HEK293 (cell line): ENCODE results near the gene KCNIP4.

Experiments used
- CTCF ChIA-PET: fragments of 350-600 bp; formaldehyde crosslinking; extraction: SDS; loops from one replicate; lab custom pipeline; 2021; ENCODE audit warnings: antibody characterized with exemption; lab: Yijun Ruan, JAX
- POLR2A ChIA-PET: fragments of 300-600 bp; formaldehyde crosslinking; extraction: SDS; loops from one replicate; lab custom pipeline; 2020; ENCODE audit warnings: antibody characterized with exemption, inconsistent platforms; lab: Yijun Ruan, JAX
- H3K27ac ChIP-seq: fragments of 200-500 bp; sonication (Bioruptor generic); 2 replicates; pipeline ENCODE4 v1.5.1; 2014; ENCODE audit warnings: low read depth, low read length, control low read depth, inconsistent platforms; ENCODE audit errors: extremely low read depth
- H3K36me3 ChIP-seq, 2 experiments: fragments of 200-500 bp in 1 of 2; sonication (Bioruptor generic) in 1 of 2; 1 replicate in 1 of 2; 2 replicates in 1 of 2; pipeline ENCODE4 v1.5.1; 2014 to 2017; ENCODE audit warnings: inconsistent platforms in 2 of 2, low read length in 2 of 2; ENCODE audit not compliant: control insufficient read depth in 2 of 2, insufficient read depth in 1 of 2
- H3K4me1 ChIP-seq: fragments of 200-500 bp; sonication (Bioruptor generic); 2 replicates; pipeline ENCODE4 v1.5.1; 2014; ENCODE audit warnings: mild to moderate bottlenecking, low read length, inconsistent platforms; ENCODE audit not compliant: control insufficient read depth, insufficient read depth
- H3K4me3 ChIP-seq: 2 replicates; pipeline ENCODE4 v1.5.1; 2011; ENCODE audit warnings: low read depth, mild to moderate bottlenecking, control low read depth, low read length, moderate library complexity
- H3K9me3 ChIP-seq: fragments of 200-500 bp; sonication (Bioruptor generic); 2 replicates; pipeline ENCODE4 v1.5.1; 2014; ENCODE audit warnings: low read depth, low read length, inconsistent platforms; ENCODE audit not compliant: control insufficient read depth, insufficient read depth
- BCL11A ChIP-seq: fragments of 450-650 bp; formaldehyde crosslinking; IDR thresholded peaks from 2 replicates; pipeline ENCODE4 v1.5.1; 2016; ENCODE audit warnings: low read depth, missing biosample characterization, missing genetic modification characterization
- IKZF3 ChIP-seq: fragments of 450-650 bp; IDR thresholded peaks from 2 replicates; pipeline ENCODE4 v1.5.0; 2018; ENCODE audit warnings: missing biosample characterization, mild to moderate bottlenecking, missing genetic modification characterization, moderate library complexity
- KLF10 ChIP-seq: fragments of 450-650 bp; IDR thresholded peaks from 2 replicates; pipeline ENCODE4 v1.5.1; 2018; ENCODE audit warnings: missing biosample characterization, mild to moderate bottlenecking, missing genetic modification characterization
- MYNN ChIP-seq: fragments of 450-650 bp; formaldehyde crosslinking; IDR thresholded peaks from 2 replicates; pipeline ENCODE4 v1.5.1; 2016; ENCODE audit warnings: missing biosample characterization, missing genetic modification characterization, borderline replicate concordance
- ZBTB49 ChIP-seq: fragments of 450-650 bp; formaldehyde crosslinking; IDR thresholded peaks from 2 replicates; pipeline ENCODE4 v1.5.1; 2016; ENCODE audit warnings: missing biosample characterization, missing genetic modification characterization, low read depth
- ZEB2 ChIP-seq: fragments of 450-650 bp; formaldehyde crosslinking; IDR thresholded peaks from 2 replicates; pipeline ENCODE4 v1.5.1; 2016; ENCODE audit warnings: missing biosample characterization, missing genetic modification characterization
- ZIC2 ChIP-seq: fragments of 450-650 bp; formaldehyde crosslinking; IDR thresholded peaks from 2 replicates; pipeline ENCODE4 v1.5.1; 2016; ENCODE audit warnings: missing biosample characterization, missing genetic modification characterization
- ZNF146 ChIP-seq: fragments of 450-650 bp; formaldehyde crosslinking; IDR thresholded peaks from 2 replicates; pipeline ENCODE4 v1.5.1; 2016; ENCODE audit warnings: missing biosample characterization, missing genetic modification characterization
- ZNF169 ChIP-seq: fragments of 450-650 bp; formaldehyde crosslinking; IDR thresholded peaks from 2 replicates; pipeline ENCODE4 v1.5.1; 2016; ENCODE audit warnings: missing biosample characterization, missing genetic modification characterization
- ZNF223 ChIP-seq: fragments of 450-650 bp; formaldehyde crosslinking; IDR thresholded peaks from 2 replicates; pipeline ENCODE4 v1.5.1; 2016; ENCODE audit warnings: missing biosample characterization, missing genetic modification characterization
- ZNF24 ChIP-seq: fragments of 450-650 bp; formaldehyde crosslinking; IDR thresholded peaks from 2 replicates; pipeline ENCODE4 v1.5.1; 2016; ENCODE audit warnings: missing biosample characterization, missing genetic modification characterization
- ZNF426 ChIP-seq: fragments of 450-650 bp; formaldehyde crosslinking; IDR thresholded peaks from 2 replicates; pipeline ENCODE4 v1.5.1; 2017; ENCODE audit warnings: missing biosample characterization, missing genetic modification characterization, mild to moderate bottlenecking, inconsistent platforms, moderate library complexity
- ZNF449 ChIP-seq: fragments of 450-650 bp; formaldehyde crosslinking; IDR thresholded peaks from 2 replicates; pipeline ENCODE4 v1.5.1; 2017; ENCODE audit warnings: missing biosample characterization, mild to moderate bottlenecking, missing genetic modification characterization, moderate library complexity
- ZNF571 ChIP-seq: fragments of 450-650 bp; formaldehyde crosslinking; IDR thresholded peaks from 2 replicates; pipeline ENCODE4 v1.5.0; 2017; ENCODE audit warnings: missing biosample characterization, missing genetic modification characterization
- ZNF580 ChIP-seq: fragments of 450-650 bp; formaldehyde crosslinking; IDR thresholded peaks from 2 replicates; pipeline ENCODE4 v1.5.1; 2016; ENCODE audit warnings: missing biosample characterization, missing genetic modification characterization
- ZNF626 ChIP-seq: fragments of 450-650 bp; sonication (Bioruptor Pico); formaldehyde crosslinking; IDR thresholded peaks from 2 replicates; pipeline ENCODE4 v1.5.1; 2018; ENCODE audit warnings: missing biosample characterization, missing genetic modification characterization, inconsistent platforms
- ZNF654 ChIP-seq: fragments of 450-650 bp; formaldehyde crosslinking; IDR thresholded peaks from 2 replicates; pipeline ENCODE4 v1.5.1; 2016; ENCODE audit warnings: low read depth, missing biosample characterization, missing genetic modification characterization
- ZNF701 ChIP-seq: fragments of 450-650 bp; formaldehyde crosslinking; IDR thresholded peaks from 2 replicates; pipeline ENCODE4 v1.5.1; 2016; ENCODE audit warnings: missing biosample characterization, missing genetic modification characterization
- ZNF792 ChIP-seq: fragments of 450-650 bp; formaldehyde crosslinking; IDR thresholded peaks from 2 replicates; pipeline ENCODE4 v1.5.1; 2016; ENCODE audit warnings: missing biosample characterization, missing genetic modification characterization
- ZNF843 ChIP-seq: fragments of 450-650 bp; formaldehyde crosslinking; IDR thresholded peaks from 2 replicates; pipeline ENCODE4 v1.5.1; 2016; ENCODE audit warnings: missing biosample characterization, missing genetic modification characterization
- ZSCAN5A ChIP-seq: fragments of 450-650 bp; formaldehyde crosslinking; IDR thresholded peaks from 2 replicates; pipeline ENCODE4 v1.5.1; 2016; ENCODE audit warnings: missing biosample characterization, missing genetic modification characterization

The KCNIP4 gene

GRCh38 chr4:21512353-21512752 is 436.2 kb downstream of the KCNIP4 start:
- CTCF ChIA-PET: interaction anchor here (0.7 to 13.1 kb wide), 6 partner anchors 9 to 260 kb away, joined by 3 to 147 read pairs (median 4); no protein-coding TSS in a partner anchor
- Histone ChIP-seq H3K27ac (no peak overlapping the region), H3K36me3 (no peaks in the 10 kb centered on the region), H3K9me3 (no peaks in the 10 kb centered on the region), H3K4me3 (no peak overlapping the region), H3K4me1 (no peaks in the 10 kb centered on the region)
- TF ChIP-seq ZNF654 (tag by site-specific recombination): peak; percentile 23
- TF ChIP-seq ZNF580 (tag by site-specific recombination): no peak
- TF ChIP-seq ZIC2 (tag by site-specific recombination): no peak
- TF ChIP-seq ZNF449 (tag by site-specific recombination): no peak
- no peak for TF ChIP-seq ZNF24 (tag by site-specific recombination)
- TF ChIP-seq ZBTB49: no peak
- no peak for TF ChIP-seq ZNF792 (tag by site-specific recombination)
- no peak for TF ChIP-seq ZNF146 (tag by site-specific recombination)
- POLR2A ChIA-PET: no interaction called here

- Histone ChIP-seq H3K36me3 (no peaks in the 10 kb centered on the region), H3K4me1 (no peaks in the 10 kb centered on the region)
- ChIA-PET POLR2A (no interaction called here), CTCF (interaction anchor here (0.8 to 13.1 kb wide), 6 partner anchors 26 to 282 kb away, joined by 3 to 147 read pairs (median 4); no protein-coding TSS in a partner anchor)
- TF ChIP-seq IKZF3 (tag by site-specific recombination) (no peak), ZNF571 (no peak), ZNF169 (tag by site-specific recombination) (no peak), ZNF843 (no peak), KLF10 (tag by site-specific recombination) (no peak), ZNF223 (tag by site-specific recombination) (no peak), ZEB2 (tag by site-specific recombination) (no peak), ZSCAN5A (tag by site-specific recombination) (no peak), ZNF701 (tag by site-specific recombination) (no peak)
- TF ChIP-seq, all 188 proteins: peak for 0
- Histone ChIP-seq H3K9me3 (no peaks in the 10 kb centered on the region), H3K4me3 (no peak overlapping the region), H3K27ac (no peak overlapping the region)
Measured at GRCh38 chr4:21507439-21507838, 441.1 kb downstream of the KCNIP4 start.

GRCh38 chr4:21490682-21491081 is 457.9 kb downstream of the KCNIP4 start:
- CTCF ChIA-PET: no interaction called here
- POLR2A ChIA-PET: no interaction called here
- H3K36me3 ChIP-seq: no peaks in the 10 kb centered on the region
- no peak overlapping the region for H3K27ac ChIP-seq
- H3K9me3 ChIP-seq: no peaks in the 10 kb centered on the region
- no peaks in the 10 kb centered on the region for H3K4me1 ChIP-seq
- TF ChIP-seq MYNN (tag by site-specific recombination) (no peak), BCL11A (no peak), ZNF426 (tag by site-specific recombination) (no peak), ZNF626 (tag by site-specific recombination) (no peak)
- no peak overlapping the region for H3K4me3 ChIP-seq
